ENCODE results near the gene SPRR1B. TPM values are rescaled to one million over a fixed set of nuclear protein-coding genes. Genes with fewer than 3 reads are reported as not detected.
"Not testable (repeated sequence)": the region's sequence is repeated elsewhere in the genome, so short reads cannot be mapped to it uniquely, and the experiment has no call there.

The SPRR1B gene
- total and polyA plus RNA-seq, 9 donors, result not detected

DNA sequence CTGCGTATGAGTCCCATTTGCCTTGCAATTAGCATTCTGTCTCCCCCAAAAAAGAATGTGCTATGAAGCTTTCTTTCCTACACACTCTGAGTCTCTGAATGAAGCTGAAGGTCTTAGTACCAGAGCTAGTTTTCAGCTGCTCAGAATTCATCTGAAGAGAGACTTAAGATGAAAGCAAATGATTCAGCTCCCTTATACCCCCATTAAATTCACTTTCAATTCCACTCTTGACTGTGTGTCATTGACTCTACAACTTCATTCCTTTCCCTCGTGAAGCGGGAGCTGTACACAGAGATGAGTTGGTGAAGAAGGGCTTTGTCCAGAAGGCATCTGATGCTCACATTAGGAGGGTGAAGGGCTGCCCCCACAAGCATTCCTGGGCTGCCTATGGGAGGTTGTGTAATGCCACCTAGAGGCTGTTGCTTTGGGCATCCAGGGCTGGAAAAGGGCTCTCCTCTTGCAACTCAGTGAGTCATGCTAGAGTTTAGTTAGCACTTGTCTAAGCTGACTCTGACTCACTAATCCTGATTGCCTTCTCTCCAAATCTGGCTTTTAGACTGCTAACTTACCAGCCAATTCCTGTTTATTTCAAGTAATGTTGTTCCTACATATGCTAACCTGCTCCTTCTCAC is 1.8 kb downstream of the SPRR1B start:
- no peaks in the 10 kb centered on the region for H3K9me3 ChIP-seq
- no peaks in the 10 kb centered on the region for H3K36me3 ChIP-seq
- no peak for DNase-seq
- no peak overlapping the region for H3K4me3 ChIP-seq
- TF ChIP-seq POLR2A (IDR thresholded peaks at IDR 0.05), result no peak
- TF ChIP-seq EP300 (IDR thresholded peaks at IDR 0.05), result no peak
- TF ChIP-seq, protein P1, sequence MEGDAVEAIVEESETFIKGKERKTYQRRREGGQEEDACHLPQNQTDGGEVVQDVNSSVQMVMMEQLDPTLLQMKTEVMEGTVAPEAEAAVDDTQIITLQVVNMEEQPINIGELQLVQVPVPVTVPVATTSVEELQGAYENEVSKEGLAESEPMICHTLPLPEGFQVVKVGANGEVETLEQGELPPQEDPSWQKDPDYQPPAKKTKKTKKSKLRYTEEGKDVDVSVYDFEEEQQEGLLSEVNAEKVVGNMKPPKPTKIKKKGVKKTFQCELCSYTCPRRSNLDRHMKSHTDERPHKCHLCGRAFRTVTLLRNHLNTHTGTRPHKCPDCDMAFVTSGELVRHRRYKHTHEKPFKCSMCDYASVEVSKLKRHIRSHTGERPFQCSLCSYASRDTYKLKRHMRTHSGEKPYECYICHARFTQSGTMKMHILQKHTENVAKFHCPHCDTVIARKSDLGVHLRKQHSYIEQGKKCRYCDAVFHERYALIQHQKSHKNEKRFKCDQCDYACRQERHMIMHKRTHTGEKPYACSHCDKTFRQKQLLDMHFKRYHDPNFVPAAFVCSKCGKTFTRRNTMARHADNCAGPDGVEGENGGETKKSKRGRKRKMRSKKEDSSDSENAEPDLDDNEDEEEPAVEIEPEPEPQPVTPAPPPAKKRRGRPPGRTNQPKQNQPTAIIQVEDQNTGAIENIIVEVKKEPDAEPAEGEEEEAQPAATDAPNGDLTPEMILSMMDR (IDR thresholded peaks at IDR 0.05), result no peak
- H3K4me1 ChIP-seq (ENCODE audit: insufficient read depth), result no peaks in the 10 kb centered on the region
- WGBS, 3 donors, result 56 to 70% (median 63%) methylated on average over 3 of the region's 3 CpGs
- H3K27me3 ChIP-seq, result no peaks in the 10 kb centered on the region
- intact Hi-C loops (cut with DNase I), result no loop called here
- H3K27ac ChIP-seq, result no peak overlapping the region

DNA sequence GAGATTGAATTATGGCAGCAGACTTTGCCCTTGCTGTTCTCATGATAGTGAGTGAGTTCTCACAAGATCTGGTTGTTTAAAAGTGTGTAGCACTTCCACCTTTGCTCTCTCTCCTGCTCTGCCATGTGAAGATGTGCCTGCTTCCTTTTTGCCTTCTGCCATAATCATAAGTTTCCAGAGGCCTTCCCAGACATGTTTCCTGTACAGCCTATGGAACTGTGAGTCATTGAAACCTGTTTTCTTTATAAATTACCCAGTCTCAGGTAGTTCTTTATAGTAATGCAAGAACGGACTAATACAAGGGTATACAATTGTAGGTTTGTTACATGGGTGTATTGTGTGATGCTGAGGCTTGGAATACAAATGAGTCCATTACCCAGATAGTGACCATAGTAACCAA is 4.2 kb downstream of the SPRR1B start:
- H3K36me3 ChIP-seq, result no peaks in the 10 kb centered on the region
- WGBS, 3 donors, result 93 to 94% (median 94%) methylated on average over 1 of the region's 1 CpG
- no peaks in the 10 kb centered on the region for H3K9me3 ChIP-seq
- DNase-seq, result no peak
- intact Hi-C loops (cut with DNase I), result no loop called here
- H3K27ac ChIP-seq, result no peak overlapping the region
- no peak for TF ChIP-seq EP300 (IDR thresholded peaks at IDR 0.05)
- no peak for TF ChIP-seq POLR2A (IDR thresholded peaks at IDR 0.05)
- TF ChIP-seq, protein P1 (IDR thresholded peaks at IDR 0.05), result no peak
- H3K4me1 ChIP-seq (ENCODE audit: insufficient read depth), result no peaks in the 10 kb centered on the region
- H3K4me3 ChIP-seq, result no peak overlapping the region
- H3K27me3 ChIP-seq, result no peaks in the 10 kb centered on the region

DNA sequence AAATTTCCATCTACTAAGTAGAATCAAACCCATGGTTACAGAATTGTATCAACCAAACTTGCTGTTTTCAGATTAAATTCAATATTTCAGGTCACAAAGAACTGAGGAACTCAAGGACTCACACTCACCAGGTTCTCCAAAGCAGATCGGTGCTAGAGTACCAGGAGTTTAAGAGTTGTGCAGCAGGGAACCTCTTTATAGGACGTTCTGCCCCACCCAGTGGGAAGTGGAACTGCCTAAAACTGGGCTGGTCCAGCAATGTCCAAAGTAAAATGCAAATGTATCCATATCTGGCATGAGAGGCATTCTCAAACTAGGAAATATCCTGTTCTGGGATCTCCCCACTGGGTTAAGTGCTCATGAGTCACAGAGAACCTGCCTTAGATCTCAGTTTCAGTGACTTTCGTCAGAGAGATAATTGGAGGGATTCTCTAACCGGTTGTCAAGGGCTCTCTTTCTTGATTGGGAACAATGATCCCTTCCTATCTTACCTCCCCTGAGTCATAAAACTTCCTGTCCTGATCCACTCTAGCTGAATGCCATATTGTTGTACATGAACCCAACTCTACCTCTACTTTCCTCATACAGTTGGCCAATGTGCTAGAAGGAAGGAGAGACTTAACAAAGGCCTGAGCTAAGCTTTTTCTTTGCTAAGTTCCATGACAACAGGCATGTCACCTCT is 10.1 kb downstream of the SPRR1B start, which contains the start of gene SPRR2D:
Gene SPRR2D (minus strand): TSS at position 171 of the 682 bp plus-strand sequence. CDS start 774 bp downstream, outside the sequence.
- Histone ChIP-seq H3K9me3 (no peaks in the 10 kb centered on the region), H3K27ac (no peak within 1 kb of the TSS), H3K4me1 (ENCODE audit: insufficient read depth) (no peaks in the 10 kb centered on the region), H3K36me3 (no peaks in the 10 kb centered on the region), H3K4me3 (no peak within 1 kb of the TSS), H3K27me3 (no peaks in the 10 kb centered on the region)
- TF ChIP-seq EP300 (IDR thresholded peaks at IDR 0.05), result no peak
- TF ChIP-seq POLR2A (IDR thresholded peaks at IDR 0.05), result no peak
- TF ChIP-seq, protein P1 (IDR thresholded peaks at IDR 0.05), result no peak
- 69 to 82% (median 80%) methylated on average over 4 of the region's 4 CpGs for WGBS, 3 donors
- intact Hi-C loops (cut with DNase I), result no loop called here
- no peak for DNase-seq

DNA sequence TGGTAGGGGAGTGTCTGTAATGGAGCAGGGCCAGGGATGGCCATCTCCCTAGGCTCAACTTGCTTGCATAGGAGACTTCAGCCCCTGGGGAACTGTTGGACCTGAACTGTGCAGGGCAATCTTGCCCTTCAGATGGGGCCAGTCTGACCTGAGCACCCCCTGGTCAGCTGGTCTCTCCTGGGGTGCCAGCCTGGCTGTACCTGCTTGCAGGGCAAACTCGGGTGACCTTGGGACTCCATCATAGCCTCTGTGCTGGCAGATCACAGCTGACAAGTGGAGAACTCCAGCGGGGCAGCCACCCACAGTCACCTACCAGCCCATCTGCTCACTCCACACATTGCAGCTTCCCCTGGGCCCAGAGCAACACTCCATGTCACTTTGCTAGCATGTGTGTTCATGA is 18.2 kb downstream of the SPRR1B start:
- intact Hi-C loops (cut with DNase I), result no loop called here
- TF ChIP-seq, protein P1 (IDR thresholded peaks at IDR 0.05), result no peak
- TF ChIP-seq POLR2A (IDR thresholded peaks at IDR 0.05) (no peak), EP300 (IDR thresholded peaks at IDR 0.05) (no peak)
- H3K4me3 ChIP-seq, result no peak overlapping the region
- H3K36me3 ChIP-seq, result no peaks in the 10 kb centered on the region
- H3K27ac ChIP-seq, result no peak overlapping the region
- no peaks in the 10 kb centered on the region for H3K27me3 ChIP-seq
- no peaks in the 10 kb centered on the region for H3K9me3 ChIP-seq
- 97 to 100% (median 98%) methylated on average over 2 of the region's 2 CpGs for WGBS, 3 donors
- no peak for DNase-seq
- no peaks in the 10 kb centered on the region for H3K4me1 ChIP-seq (ENCODE audit: insufficient read depth)

DNA sequence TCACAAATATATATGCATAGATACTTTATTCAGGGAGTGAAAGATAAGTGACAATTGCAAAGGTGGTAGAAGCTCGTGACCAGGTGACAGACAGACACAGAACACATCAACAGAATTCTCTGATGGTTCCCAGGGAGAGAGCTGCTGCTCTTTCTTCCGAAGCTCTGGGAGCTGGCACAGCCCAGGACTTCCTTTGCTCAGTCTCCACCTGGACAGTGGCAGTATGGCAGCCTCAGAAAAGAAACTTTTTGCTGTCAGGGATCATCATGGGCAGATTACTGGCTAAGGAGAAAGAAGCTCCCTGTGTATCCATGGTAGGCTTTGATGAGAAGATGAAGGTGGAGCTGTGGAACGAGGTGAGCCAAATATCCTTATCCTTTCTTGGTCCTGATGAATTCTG is 25.1 kb downstream of the SPRR1B start:
- DNase-seq; intact Hi-C loops (cut with DNase I); H3K4me3 ChIP-seq; H3K36me3 ChIP-seq; H3K27me3 ChIP-seq; H3K9me3 ChIP-seq; H3K27ac ChIP-seq; H3K4me1 ChIP-seq (ENCODE audit: insufficient read depth): not testable (repeated sequence)
- 67 to 86% (median 81%) methylated on average over 3 of the region's 3 CpGs for whole genome bisulfite sequencing, 3 donors
